Measurements from ENCODE around the gene FREM2. TPM values are rescaled to one million over a fixed set of nuclear protein-coding genes. Genes with fewer than 3 reads are reported as not detected.

The FREM2 gene
- total RNA-seq, 1 experiment from 2014 or later = 2.5 TPM

- no peak for DNase-seq (ENCODE audit: low read depth, low spot score)
- in situ Hi-C loops (cut with HindIII; ENCODE audit: low pct_unique_long_range_greater_than_20kb, low sequenced_read_pairs) = no loop called here
These were observed 98.6 kb downstream of the FREM2 start for GRCh38 chr13:38785490-38785889.

DNA sequence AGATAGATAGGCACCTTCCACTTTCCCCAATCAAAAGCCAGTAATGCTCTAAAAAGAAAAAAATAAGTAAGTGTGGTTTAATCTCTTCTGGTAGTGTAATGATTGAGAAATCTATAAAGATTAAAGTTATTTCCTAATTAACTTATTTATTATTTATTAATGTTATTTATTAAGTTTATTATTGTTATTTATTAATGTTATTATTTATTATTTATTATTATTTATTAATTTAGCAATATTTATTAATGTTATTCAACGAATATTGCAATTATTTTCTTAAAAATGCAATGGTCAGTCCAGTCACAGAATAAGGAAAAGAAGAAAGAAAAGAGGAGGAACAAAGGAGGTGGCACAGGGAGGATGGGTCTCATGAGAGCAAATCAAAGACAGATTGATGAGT is 100.7 kb downstream of the FREM2 start:
- DNase-seq (ENCODE audit: low read depth, low spot score) = no peak
- in situ Hi-C loops (cut with HindIII; ENCODE audit: low pct_unique_long_range_greater_than_20kb, low sequenced_read_pairs) = no loop called here

GRCh38 chr13:38796890-38797289 is 110.0 kb downstream of the FREM2 start:
- in situ Hi-C loops (cut with HindIII; ENCODE audit: low pct_unique_long_range_greater_than_20kb, low sequenced_read_pairs) = no loop called here
- no peak for DNase-seq (ENCODE audit: low read depth, low spot score)

- DNase-seq (ENCODE audit: low read depth, low spot score) = no peak
- in situ Hi-C loops (cut with HindIII; ENCODE audit: low pct_unique_long_range_greater_than_20kb, low sequenced_read_pairs) = no loop called here
These were observed 116.7 kb downstream of the FREM2 start for GRCh38 chr13:38803531-38803930.

- DNase-seq (ENCODE audit: low read depth, low spot score) = no peak
- in situ Hi-C loops (cut with HindIII; ENCODE audit: low pct_unique_long_range_greater_than_20kb, low sequenced_read_pairs) = no loop called here
These were observed 117.2 kb downstream of the FREM2 start for GRCh38 chr13:38804061-38804460.

- in situ Hi-C loops (cut with HindIII; ENCODE audit: low pct_unique_long_range_greater_than_20kb, low sequenced_read_pairs) = no loop called here
- peak; percentile 89 for DNase-seq (ENCODE audit: low read depth, low spot score)
These were observed 117.7 kb downstream of the FREM2 start for GRCh38 chr13:38804536-38804935.

DNA sequence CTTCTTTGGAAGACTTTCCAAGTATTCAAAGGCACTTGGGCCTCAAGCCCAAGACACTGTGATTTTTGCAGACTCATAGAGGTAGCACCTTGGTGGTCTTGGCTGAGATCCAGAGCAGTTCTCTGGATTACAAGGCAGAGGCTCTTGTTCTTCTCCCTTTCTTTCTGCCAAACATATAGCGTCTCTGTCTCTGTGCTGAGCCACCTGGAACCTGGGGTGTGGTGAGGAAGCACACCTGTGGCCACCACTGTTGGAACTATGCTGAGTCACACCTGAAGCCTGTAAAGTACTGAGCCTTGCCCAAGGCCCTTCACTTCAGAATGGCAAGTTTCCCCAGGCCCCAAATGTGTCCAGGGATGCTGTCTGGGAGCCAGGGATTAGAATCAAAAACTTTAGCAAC is 127.5 kb downstream of the FREM2 start:
- no peak for DNase-seq (ENCODE audit: low read depth, low spot score)
- in situ Hi-C loops (cut with HindIII; ENCODE audit: low pct_unique_long_range_greater_than_20kb, low sequenced_read_pairs) = no loop called here

GRCh38 chr13:38819053-38819452 is 132.2 kb downstream of the FREM2 start:
- DNase-seq (ENCODE audit: low read depth, low spot score) = peak; percentile 38
- in situ Hi-C loops (cut with HindIII; ENCODE audit: low pct_unique_long_range_greater_than_20kb, low sequenced_read_pairs) = no loop called here

- in situ Hi-C loops (cut with HindIII; ENCODE audit: low pct_unique_long_range_greater_than_20kb, low sequenced_read_pairs) = no loop called here
These were observed 132.7 kb downstream of the FREM2 start for GRCh38 chr13:38819596-38819995.

GRCh38 chr13:38821770-38822551 is 135.1 kb downstream of the FREM2 start:
- in situ Hi-C loops (cut with HindIII; ENCODE audit: low pct_unique_long_range_greater_than_20kb, low sequenced_read_pairs) = no loop called here
- peak; percentile 99 for DNase-seq (ENCODE audit: low read depth, low spot score)

More at GRCh38 chr13:38819596-38819995, 132.7 kb downstream of the FREM2 start:
- DNase-seq (ENCODE audit: low read depth, low spot score) = no peak

DNA sequence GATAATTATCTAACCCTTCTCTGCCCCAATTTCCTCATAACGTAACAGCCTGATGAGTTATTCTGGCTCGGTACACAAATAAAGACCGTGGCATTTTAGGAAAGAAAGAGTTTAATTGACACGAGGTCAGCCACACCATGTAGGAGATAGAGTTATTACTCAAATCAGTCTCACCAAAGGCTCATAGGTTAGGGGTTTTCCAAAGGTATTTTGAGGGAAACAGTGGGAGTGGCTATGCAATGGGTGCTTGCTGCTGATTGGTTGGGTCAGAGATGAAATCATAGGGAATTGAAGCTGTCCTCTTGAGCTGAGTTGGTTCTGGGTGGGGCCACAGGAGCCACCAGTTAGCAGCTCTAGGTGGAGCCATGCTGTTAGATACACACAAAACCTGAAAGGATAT is 137.5 kb downstream of the FREM2 start:
- no peak for DNase-seq (ENCODE audit: low read depth, low spot score)
- in situ Hi-C loops (cut with HindIII; ENCODE audit: low pct_unique_long_range_greater_than_20kb, low sequenced_read_pairs) = no loop called here

DNA sequence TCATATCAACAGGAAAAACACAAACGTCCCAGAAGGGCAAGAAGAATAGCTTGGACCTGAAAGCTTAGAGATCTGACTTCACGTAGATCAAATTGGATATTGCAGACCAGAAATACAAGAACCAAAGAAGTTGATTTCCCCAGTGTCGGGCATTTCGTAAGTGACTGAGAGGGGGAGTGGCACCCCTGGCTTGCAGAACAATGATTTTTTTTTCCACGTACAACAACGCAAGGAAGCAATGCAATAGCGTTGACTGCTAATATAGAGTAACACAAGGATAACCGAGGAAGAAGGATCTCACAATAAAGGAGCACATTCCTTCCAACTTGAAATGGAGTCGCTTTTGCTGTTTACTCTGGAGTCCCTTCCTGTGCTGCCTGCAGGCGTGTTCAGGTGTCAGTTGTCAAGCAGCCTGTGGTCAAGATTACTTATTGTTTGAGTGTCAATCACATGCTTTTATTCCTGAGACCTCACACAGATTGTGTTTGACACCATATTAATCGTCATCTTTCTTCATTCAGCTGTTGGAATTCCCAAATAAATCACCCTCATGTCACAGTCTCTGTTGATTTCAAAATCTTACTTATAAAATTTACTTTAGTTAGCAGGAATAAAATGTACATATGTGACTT is 139.4 kb downstream of the FREM2 start:
- no peak for DNase-seq (ENCODE audit: low read depth, low spot score)
- in situ Hi-C loops (cut with HindIII; ENCODE audit: low pct_unique_long_range_greater_than_20kb, low sequenced_read_pairs) = no loop called here

DNA sequence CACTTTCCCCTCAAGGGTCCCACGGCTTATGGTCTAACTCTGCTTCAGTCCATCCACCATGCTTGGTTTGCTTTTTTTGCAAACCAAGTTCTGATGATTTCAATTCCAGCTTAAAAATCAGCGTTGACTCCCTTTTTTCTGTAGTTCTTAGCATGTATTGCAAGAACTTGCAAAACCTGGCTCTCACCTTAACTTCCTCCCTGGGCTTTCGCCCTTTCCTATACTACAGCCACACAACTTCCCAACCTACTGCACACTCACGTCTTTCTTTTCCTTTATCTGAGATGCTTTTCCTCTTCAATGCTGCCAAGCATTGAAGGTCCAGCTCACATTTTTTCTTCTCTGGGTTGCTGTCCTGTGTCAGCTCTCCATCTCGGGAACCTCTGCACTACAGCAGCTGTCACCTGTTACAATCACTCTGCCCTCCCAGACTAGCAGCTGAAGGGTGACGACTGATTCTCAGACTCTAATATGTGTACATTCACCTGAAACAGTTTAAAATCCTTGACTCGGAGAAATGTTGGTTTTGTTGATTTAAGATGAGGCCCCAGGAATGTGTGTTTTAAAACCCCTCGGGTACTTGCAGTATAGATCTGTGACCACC is 143.7 kb downstream of the FREM2 start:
- in situ Hi-C loops (cut with HindIII; ENCODE audit: low pct_unique_long_range_greater_than_20kb, low sequenced_read_pairs) = no loop called here
- no peak for DNase-seq (ENCODE audit: low read depth, low spot score)

GRCh38 chr13:38844581-38844980 is 157.7 kb downstream of the FREM2 start:
- in situ Hi-C loops (cut with HindIII; ENCODE audit: low pct_unique_long_range_greater_than_20kb, low sequenced_read_pairs) = no loop called here

DNA sequence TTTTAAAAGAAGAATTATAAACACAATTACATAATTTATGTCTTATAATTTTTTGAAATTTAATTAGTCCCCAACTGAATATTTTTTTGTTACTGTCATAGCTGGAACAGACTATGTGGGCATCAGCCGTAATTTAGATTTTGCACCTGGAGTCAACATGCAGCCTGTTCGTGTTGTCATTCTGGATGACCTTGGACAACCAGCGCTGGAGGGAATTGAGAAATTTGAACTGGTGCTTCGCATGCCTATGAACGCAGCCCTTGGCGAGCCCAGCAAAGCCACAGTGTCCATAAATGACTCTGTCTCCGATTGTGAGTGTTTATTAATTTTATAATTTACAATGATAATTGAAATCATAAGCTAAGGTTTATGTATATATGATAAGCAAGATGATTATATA is 161.5 kb downstream of the FREM2 start:
- DNase-seq (ENCODE audit: low read depth, low spot score) = no peak
- in situ Hi-C loops (cut with HindIII; ENCODE audit: low pct_unique_long_range_greater_than_20kb, low sequenced_read_pairs) = no loop called here

More at GRCh38 chr13:38844581-38844980, 157.7 kb downstream of the FREM2 start:
- DNase-seq (ENCODE audit: low read depth, low spot score) = no peak

DNA sequence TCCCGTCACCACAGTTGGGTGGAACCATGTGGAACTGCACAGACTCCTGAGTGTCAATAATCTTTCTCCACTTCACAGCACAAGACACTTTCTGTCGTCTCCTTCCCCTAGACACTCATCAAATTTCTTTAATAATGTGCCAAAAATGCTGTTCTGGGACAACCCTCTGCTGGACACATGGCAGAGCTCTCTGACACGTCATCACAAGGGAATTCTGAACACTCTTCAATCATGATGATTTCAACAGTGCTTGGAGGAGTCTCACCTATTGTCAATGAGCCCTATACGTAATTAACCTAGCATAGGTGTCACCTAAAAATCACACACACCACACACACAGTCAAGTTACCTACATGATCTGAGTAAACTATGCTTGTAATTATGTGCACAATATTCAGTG is 162.4 kb downstream of the FREM2 start:
- no peak for DNase-seq (ENCODE audit: low read depth, low spot score)
- in situ Hi-C loops (cut with HindIII; ENCODE audit: low pct_unique_long_range_greater_than_20kb, low sequenced_read_pairs) = no loop called here

DNA sequence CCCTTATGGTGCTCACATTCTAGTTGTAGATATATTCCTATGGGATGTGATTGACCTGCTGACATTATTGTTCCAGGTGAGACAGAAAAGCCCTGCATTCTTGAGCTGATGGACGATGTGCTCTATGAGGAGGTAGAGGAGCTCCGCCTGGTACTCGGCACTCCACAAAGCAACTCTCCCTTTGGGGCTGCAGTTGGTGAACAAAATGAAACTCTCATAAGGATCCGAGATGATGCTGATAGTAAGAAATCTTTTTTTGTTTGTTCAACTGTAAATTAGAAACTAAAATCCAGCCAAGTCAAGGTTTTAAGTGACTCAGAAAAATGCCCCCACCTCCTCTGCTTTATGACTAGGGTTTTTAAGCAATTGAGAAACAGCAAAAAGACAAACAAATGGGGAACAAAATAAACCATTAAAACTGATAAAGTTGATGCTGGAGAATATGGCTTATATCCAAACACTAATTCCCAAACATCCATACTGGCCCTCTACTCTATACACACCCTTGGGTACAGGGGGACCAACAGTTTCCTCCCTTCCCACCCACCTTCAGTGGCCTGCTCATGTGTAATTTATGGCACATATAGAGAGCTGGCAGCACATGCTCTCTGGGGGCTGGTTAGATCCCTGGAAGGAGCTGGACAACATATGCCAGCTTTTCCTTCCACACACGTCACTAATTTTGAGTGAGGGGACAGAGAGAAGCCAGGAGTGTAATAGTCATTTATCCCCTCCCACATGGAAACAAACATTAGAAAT is 164.2 kb downstream of the FREM2 start:
- no peak for DNase-seq (ENCODE audit: low read depth, low spot score)
- in situ Hi-C loops (cut with HindIII; ENCODE audit: low pct_unique_long_range_greater_than_20kb, low sequenced_read_pairs) = no loop called here

- DNase-seq (ENCODE audit: low read depth, low spot score) = no peak
- in situ Hi-C loops (cut with HindIII; ENCODE audit: low pct_unique_long_range_greater_than_20kb, low sequenced_read_pairs) = no loop called here
These were observed 167.3 kb downstream of the FREM2 start for GRCh38 chr13:38854226-38854625.
